Amygdala (tissue), 56 donors: Measurements from ENCODE around the gene FAM114A1.

ENCODE experiments used
- DNase-seq, 56 donors: peaks; one replicate each; lab custom pipeline; 2025; lab: John Stamatoyannopoulos, UW

The FAM114A1 gene

GRCh38 chr4:38867478-38868058 lies at the start of gene FAM114A1:
TSS of gene FAM114A1 (plus strand) at chr4:38867806. CDS start at chr4:38878079, 10,273 bp downstream.
- DNase-seq, result peak in 53 of 56 donors; percentile 4 to 87 (median 51)

DNA sequence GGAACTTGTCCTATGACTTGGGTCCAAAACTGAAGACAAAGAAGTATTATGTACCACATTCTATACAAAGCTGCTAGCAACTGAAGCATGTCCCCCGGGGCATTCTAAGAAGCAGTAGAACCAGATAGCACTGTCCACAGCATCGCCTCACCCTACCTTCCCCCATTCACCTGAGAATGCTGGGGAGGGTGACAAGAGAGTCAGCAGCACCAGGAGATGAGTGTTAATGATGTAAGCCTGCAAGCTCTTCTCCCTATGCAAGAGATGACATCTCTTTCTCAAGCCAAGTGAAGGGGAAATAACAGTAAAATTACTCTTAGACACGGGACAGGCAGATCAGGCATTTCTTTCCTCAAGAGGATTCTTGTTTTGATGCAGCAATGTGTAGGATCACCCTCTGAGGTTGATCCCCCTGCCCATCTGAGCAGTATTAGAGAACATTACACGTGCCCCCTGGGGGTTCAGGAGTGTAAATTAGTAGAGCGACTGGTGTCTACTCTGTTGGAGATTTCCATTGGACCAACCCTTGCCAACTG lies 49.1 kb upstream of the FAM114A1 start:
- no peak for DNase-seq

DNA sequence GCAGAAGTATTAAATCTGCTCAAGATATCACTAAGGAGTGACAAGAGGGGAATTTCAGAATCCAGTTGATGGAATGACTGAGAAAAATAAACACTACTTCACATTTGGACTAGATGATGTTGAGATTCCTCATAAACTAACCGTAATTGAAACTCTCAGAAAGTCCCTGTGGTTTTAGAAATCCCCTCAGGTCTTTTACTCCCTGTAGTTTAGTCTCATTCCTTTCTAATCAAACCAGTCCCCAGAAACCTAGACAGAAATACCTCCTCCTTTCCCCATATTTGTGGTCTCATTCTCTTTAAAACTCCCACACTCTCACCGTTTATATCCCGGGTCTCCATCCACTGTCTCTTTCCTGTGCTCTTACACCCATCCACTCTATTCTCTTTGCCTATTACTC lies 48.0 kb upstream of the FAM114A1 start:
- DNase-seq, result no peak

DNA sequence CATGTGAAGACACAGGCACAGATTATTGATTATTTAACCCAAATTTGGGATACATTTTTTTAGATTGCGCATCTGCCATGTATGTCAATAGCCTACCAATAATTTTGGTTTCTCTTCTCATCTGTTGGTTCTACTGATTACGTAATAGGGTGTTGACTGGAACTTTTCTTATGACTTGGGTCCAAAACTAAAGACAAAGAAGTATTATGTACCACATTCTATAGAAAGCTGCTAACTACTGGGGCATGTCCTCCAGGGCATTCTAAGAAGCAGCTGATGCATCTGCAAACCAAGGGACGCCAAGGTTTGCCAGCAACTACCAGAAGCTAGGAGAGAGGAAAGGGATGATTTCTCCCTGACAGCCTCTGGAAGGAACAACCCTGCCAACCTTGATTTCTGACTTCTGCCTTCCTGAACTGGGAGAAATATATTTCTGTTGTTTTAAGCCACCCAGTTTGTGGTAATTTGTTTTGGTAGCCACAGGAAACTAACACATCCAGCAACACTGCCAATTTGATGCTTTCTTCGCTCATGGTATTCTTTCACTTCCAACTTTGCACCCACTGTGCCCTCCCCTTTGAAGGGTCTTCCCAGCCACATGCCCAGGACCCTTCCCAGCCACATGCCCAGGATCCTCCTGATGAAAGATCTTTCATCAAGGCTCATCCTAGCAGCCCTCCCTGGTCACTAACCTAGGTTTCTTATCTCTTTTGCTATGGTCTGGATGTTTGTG lies 47.1 kb upstream of the FAM114A1 start:
- no peak for DNase-seq

GRCh38 chr4:38821739-38822138 lies 45.9 kb upstream of the FAM114A1 start:
- no peak for DNase-seq

- no peak for DNase-seq
Measured at GRCh38 chr4:38822748-38823303, 44.8 kb upstream of the FAM114A1 start.

DNA sequence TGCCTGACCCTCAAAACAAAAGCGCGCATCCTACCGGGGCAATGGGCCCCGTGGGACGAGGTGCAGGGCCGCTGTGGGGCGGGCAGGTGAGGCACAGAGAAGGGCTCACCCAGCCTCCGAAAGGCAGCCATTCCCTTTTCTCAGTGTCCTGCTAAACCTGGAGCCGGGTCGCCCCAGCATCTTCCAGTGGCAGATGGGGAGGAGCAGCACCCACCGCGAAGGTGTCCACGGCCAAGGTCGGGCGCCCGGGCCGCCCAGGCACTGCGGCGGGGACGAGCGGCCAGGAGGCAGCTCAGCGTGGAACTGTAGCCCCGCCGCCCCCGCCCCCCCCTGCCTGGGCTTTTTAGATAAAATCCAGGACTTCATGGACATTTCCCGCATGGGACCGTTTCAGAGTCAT lies 43.8 kb upstream of the FAM114A1 start:
- no peak for DNase-seq

- no peak for DNase-seq
Measured at GRCh38 chr4:38829237-38829636, 38.4 kb upstream of the FAM114A1 start.

DNA sequence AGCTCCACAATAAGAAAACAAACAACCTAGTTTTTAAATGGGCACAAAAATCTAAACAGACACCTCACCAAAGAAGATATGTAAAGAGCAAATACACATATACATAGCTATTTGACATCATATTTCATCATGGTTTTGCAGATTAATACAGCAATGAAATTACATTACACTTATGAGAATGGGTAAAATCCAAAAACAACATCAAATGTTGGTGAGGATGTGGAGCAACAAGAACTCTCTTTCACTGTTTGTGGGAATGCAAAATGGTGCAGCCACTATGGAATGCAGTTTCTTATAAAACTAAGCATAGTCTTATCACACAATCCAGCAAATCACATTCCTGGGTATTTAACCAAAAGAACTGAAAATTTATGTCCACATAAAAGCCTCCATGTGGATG lies 36.0 kb upstream of the FAM114A1 start:
- DNase-seq, result no peak

DNA sequence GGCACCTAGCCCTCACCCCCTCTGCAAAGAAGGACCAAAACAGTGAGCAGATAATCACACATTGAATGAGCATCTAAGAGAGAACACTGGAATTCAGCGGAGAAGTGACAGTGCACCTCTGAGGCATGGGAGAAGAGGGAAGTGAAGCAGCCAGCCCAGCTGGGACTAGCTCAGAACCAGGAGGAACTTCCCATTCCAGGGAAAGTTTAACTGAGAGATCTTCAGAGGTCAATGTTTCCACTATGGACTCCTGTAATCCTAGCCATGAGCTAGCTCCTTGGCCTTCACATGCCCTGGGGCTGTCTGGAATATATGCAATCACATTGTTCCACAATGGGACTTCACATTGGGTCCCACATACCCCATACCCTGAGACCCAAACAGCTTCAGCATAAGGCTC lies 35.4 kb upstream of the FAM114A1 start:
- DNase-seq, result no peak

GRCh38 chr4:38832624-38833528 lies 34.7 kb upstream of the FAM114A1 start:
- no peak for DNase-seq

GRCh38 chr4:38834570-38834969 lies 33.0 kb upstream of the FAM114A1 start:
- DNase-seq, result no peak

GRCh38 chr4:38837334-38837733 lies 30.3 kb upstream of the FAM114A1 start:
- no peak for DNase-seq

DNA sequence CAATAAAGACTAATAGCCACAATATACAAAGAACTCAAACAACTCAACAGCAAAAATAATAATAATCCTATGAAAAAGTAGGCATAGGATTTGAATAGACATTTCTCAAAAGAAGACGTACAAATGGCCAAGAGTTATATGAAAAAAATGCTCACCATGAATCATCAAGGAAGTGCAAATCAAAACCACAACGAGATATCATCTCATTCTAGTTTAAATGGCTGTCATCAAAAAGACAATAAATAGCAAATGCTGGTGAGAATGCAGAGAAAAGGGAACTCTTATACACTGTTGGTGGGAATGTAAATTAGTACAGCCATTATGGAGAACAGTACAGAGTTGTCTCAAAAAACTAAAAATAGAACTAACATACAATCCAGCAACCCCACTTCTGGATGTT lies 29.8 kb upstream of the FAM114A1 start:
- no peak for DNase-seq

GRCh38 chr4:38842994-38843393 lies 24.6 kb upstream of the FAM114A1 start:
- DNase-seq, result no peak

DNA sequence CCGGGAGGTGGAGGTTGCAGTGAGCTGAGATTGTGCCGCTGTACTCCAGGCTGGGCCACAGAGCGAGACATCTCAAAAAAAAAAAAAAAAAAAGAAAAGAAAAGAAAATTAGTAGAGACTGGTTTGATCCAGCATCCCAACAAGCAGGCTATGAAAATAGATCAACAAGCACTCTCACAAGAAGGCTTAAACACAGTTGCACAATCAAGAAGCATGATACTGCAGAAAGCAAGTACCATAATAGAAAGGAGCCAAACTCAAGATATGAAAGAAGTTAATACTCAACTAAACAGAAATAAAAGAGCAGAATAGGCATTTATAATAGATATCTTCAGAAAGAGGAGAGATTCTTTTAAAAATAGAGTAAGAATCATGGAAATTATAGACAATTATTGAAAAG lies 21.6 kb upstream of the FAM114A1 start:
- DNase-seq, result no peak

DNA sequence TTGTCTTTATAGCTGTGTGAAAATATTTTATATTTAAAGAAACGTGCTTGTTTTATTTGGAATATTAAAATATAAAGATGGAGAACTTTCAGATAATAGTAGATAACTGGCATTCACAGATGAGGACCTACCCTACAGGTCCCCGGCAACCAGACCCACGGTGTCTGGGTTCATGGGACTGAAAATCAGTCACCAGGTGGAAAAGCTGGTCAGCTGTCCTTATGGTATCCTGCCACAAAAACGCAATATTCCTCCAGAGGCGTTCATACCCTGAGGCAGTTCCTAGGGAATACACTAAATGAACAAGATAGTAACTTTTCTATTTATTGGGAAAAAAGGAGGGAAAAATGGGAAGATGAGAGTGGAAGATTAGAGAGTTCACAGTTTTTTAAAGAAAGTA lies 12.1 kb upstream of the FAM114A1 start:
- DNase-seq, result no peak

- DNase-seq, result no peak
Measured at GRCh38 chr4:38856046-38856445, 11.6 kb upstream of the FAM114A1 start.

DNA sequence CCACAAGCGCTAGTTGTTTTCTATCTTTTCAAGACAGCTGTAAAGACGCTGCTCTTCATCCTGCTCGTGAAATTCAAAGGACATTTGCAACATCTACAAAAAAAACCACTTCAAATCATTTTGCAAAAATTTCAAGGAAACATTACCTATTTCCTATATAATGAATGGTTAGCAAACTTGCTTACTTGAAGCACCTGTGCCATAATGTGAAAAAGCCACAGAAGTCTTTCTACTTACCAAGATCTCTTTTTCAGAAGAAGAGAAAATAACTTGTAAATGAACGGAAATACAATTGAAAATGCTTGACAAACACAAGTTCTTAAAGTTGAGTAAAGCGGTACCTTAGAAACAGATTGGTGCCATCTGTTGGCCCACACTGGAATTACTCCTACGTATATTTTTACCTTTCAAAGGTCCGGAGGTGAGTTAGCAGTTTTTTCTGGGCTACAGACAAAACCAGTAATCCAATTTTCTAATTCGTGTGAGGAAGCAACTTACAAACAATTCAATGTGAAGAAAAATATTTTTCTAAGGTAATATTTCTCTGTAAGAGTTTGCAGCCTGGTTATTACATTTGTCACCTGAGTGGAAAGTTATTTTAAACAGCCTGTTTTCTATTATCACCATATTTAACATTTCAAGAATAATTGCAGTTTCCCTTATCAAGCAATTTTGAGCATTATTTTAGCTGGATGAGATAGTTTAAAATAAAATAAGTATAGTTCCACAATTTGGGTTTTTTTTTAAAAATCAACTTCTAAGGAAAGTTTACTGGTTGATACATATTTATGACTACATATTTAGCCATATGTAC lies 10.9 kb upstream of the FAM114A1 start, which contains the start of gene TLR6:
TLR6 (minus strand) TSS at position 294 of the 814 bp plus-strand sequence. CDS start 27,344 bp downstream, outside the sequence.
- DNase-seq, result peak in 2 of 56 donors; percentile 23 to 66
